HG02852 (cell line): ENCODE data around the gene ATG9A.

Experiments used
- ATAC-seq: cut with Tn5 transposase; IDR thresholded peaks from one replicate; pipeline ENCODE4 v1.9.1; 2021; ENCODE audit warnings: mild to moderate bottlenecking, moderate library complexity; ENCODE audit not compliant: unreplicated experiment

Gene ATG9A

DNA sequence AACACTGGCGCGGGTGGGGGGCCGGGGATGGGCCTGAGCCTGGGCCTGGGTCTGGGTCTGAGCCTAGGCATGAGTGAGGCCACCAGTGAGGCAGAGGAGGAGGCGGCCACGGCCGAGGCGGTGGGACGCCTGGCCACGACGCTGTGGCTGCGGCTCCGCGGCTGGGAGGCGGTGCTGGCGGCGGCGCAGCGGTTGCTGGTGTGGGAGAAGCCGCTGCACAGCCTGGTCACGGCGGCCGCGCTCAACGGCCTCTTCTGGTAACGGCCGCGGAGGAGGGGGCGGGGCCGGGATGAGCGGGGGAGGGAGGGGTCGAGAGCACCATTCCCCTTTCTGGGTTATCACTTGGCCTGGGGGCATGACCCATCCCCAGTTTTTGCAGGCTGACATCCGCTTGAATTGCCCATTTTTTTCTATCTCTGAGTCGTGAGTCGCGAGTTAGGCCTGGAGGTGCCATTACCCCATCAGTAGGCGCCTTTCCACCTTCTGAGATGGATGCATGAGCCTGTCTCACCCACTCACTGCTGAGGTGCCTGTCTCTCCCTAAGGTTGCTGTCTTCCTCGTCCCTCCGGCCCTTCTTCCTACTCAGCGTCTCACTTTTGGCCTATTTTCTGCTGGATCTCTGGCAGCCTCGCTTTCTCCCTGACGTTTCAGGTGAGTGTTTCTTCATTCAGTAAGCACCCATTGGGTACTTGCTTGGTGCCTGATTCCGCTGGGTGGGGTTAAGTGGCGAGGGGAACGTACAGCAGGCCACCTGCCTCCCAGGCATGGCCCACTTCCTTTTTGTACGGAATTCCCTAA is 50.9 kb downstream of the ATG9A start:
- ATAC-seq, result peak; percentile 20

GRCh38 chr2:219177552-219178376 is 51.7 kb downstream of the ATG9A start, which contains the start of gene RETREG2:
TSS of gene RETREG2 (plus strand) at chr2:219178275. CDS start at chr2:219178353, 78 bp downstream.
- peak; percentile 37 for ATAC-seq

DNA sequence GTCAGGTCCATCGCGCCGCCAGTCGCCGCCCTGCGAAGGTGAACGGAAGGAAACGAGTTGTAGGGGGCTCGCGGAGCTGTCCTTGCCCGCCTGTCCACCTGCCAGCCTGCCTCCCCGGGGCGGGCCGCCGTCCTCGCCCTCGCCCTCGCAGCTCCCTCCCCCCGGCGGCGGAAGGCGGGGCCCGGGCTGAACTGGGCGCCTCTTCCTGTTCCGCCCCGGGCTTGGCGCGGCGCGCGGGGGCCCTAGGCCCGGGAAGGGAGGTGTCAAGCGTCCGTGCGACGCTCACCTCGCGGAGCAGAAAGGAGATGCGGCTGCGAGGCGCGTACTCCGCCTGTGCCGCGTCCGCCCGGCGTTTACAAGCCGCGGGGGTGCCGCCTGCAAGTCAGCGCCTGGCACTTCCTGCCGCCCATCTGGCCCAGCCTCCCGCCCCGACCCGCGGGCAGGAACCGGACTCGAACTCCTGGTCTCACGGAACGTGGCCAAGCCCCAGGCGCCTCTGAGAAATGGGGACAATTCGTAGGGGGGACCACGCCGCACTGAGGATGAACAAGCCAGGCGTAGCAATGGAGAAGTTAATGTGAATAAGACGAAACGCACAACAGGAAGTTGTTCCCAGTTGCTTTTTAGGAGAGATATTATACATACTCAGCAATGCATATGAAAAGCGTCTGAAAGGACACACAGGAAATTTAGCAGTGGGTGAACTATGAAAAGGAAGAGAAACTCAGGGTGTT is 52.5 kb downstream of the ATG9A start, which contains the start of gene CNPPD1:
Gene CNPPD1 (minus strand): TSS at position 108 of the 734 bp plus-strand sequence. CDS start 97 bp downstream, at position 11.
- peak; percentile 68 for ATAC-seq

- peak; percentile 26 for ATAC-seq
These were observed 53.3 kb downstream of the ATG9A start for GRCh38 chr2:219175928-219176817.

GRCh38 chr2:219175486-219175885 is 54.0 kb downstream of the ATG9A start:
- ATAC-seq, result no peak

DNA sequence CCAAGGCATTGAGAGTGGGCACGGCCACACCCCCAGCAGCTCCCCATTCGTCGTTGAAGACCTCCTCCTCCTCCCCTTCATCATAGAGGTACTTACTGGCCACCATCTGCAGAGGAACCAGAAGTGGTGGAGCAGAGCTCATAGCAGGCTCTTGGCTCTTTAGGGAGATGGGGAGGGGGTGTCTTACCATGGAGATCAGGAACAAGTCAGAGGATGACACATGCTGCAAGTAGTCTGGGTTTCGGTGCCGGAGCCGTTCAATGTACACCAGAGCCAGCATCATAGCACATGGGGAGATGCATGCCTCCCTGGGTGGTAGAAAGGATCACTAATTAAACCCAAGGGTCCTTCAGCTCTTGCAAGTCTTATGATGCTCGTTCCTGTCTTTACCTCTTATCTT is 54.6 kb downstream of the ATG9A start:
- ATAC-seq, result no peak

DNA sequence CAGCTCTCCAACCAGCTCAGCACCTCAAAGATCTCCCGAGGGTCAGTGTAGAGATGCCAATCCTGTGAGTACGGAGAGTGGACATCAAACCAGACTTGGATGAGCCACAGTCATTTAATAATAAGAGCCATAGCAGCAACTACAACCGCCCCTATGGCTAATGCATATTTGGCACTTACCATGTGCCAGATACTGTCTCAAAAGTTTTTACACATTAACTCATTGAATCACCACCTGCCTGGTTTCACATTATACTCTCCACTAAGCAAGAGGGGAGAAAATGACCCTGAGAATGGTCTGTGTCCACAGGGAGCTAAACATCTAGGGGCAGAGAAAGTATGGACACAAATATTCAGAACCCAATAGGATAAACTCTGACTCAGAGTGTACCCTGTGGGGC is 55.3 kb downstream of the ATG9A start:
- ATAC-seq, result no peak

- ATAC-seq, result no peak
These were observed 56.3 kb downstream of the ATG9A start for GRCh38 chr2:219173176-219173575.

DNA sequence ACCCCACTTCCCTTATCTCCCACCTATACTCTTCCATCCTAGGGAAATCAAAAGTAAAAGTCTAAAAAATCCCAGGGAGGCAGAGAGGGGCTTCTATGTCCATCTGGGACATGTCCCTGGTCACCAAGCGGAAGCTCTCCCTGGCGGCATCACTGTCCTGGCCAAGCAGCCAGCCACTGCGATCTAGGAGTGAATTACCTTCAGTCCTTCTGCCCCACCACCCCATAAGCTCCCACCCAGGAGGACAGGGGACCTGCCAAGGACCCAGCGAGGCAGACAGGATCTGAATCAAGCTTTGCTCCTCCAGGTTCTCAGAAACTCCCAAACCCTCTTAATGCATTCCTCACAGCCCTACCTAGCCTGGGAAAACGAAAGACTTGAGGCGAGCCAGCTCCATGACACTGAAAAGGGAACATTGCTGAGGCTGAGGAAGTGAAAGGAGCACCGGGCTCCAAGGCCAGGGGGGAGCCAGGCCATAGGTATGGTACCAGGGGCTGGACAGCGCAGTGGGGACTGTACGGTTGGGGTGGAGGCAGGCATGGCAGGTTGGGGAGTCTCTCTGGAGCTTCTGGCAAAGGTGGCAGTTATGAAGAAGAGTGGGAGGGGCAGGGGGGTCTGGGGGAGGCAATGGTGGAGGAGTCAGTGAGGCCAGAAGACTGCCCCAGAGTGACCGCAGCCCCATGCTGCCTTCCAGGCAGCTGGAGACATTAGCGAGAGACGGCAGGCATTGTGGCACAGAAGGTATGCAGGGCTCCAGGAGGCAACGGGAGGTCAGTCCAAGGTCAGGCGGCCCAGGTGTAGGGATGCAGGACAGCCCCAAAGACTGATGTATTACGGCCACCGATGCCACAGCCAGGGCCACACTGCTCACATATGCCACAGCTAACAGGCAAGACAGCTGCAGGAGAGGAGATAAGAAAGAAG is 56.9 kb downstream of the ATG9A start:
- no peak for ATAC-seq

DNA sequence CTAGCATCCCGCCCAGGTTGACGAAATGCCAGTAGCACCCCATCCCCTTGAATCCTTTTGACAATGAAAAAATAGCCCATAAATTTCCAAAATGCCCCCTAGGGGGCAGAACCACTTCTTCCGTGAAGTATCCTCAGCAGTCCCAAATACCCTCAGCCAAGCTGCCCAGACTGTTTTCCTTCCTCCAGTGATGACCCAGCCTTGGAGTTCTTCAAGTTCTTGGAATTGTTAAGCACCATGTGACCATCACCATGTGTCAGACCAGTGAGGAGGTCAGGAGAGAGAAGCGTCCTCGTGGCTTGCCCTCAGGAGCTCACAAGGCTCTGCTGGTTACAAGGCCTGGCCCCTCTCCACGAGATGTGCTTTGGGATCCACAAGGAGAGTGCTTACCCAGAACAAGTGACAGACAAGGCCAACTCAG is 58.2 kb downstream of the ATG9A start:
- ATAC-seq, result no peak

GRCh38 chr2:219169930-219170654 is 59.3 kb downstream of the ATG9A start, which contains the start of gene SLC23A3:
TSS of gene SLC23A3 (minus strand) at chr2:219170029. CDS start at chr2:219169984, 45 bp downstream.
- ATAC-seq, result no peak
